ENCODE measurements around the gene MYLIP.
"Not testable (repeated sequence)": the region's sequence is repeated elsewhere in the genome, so short reads cannot be mapped to it uniquely, and the experiment has no call there.

Gene MYLIP

DNA sequence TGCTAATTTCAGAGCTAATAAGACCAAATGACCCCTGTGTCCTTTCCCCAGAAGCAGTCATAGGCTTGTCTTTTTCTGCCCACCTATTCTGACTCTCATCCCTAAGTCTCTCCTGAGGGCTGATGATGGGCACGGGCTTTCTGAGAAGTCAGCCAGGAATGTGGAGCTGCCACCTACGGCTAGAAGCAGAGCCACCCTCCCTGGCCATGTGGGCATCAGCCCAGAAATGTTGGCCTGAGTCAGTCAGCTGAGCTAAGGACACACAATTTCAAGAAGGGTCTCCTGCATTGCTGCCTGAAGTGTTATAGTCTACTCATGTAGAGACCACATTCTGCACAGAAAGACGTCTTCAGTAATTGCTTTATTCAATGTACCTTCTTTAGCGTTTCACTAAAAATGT is 17.1 kb downstream of the MYLIP start:
- no peak for DNase-seq

DNA sequence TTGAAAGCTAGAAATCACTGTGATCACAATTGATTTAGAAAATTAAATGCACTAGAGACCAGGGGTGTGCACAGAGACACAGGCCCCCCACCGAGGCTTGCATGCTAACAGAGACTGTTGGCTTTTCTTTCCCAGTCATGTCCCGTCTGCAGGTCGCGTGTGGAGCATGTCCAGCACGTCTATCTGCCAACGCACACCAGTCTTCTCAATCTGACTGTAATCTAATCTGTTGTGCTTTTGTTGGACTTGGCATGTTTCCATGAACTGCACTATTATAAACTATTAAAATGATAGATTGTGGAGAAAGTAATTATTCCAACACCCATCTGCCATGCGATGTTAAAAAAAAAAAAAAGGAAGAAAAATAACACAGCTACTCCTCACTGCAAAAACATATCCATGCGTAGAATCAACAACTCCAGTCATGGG is 17.7 kb downstream of the MYLIP start:
- no peak for DNase-seq

DNA sequence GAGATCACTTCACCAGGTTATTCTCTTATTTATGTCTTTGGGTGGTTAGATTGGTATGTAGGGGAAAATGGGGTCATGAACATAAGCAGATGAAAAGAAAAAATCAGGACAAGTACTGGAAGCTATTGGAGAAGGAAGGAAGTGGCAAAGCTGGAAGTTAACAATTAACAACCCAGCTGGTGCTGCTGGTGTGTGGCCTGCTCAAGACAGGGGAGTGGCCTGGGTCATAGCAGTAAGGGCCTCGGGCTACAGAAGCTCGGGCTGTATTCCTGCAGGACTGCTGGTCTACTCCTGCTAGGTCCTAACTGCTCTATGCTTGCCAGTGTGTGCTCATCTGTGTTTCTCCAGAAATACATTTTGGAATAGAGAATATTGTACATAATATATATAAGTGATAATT is 19.6 kb downstream of the MYLIP start:
- DNase-seq, result no peak

DNA sequence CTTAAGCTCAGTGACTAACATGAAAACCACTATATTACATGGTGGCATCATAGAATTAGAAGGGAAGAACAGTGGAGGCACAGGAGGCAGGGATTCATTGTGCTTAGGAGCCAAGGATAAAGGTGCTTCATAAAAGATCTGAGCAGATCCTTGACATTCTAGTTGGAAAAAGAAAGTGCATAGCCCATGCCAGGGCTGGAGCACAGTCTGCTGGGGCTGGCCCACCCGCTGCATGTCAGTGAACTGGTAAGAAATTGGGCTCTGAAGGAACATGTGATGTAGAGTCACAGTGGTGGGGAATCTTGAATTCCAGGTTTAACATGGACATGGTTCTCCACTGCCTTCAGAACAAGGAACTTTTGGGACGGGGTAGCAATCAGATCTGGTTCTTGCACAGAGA is 20.4 kb downstream of the MYLIP start:
- no peak for DNase-seq

DNA sequence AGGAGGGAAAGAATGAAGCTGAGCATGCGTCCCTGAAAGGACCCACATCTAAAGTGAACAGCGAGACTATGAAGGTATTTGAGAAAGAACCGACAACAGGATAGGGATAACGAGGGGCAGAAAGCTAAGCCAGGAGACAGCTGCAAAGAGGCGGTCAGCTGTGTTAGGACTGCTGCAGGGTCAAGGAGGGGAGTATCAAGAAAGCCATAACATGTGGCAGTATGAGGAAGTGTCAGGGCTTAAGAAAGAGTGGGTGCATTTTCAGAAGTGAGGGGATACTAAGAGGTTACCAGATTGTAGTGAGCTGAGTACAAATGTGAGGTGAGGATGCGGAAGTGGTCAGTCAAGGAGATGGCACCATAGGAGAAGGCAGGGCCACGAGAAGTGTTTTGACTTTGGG is 21.2 kb downstream of the MYLIP start:
- no peak for DNase-seq

DNA sequence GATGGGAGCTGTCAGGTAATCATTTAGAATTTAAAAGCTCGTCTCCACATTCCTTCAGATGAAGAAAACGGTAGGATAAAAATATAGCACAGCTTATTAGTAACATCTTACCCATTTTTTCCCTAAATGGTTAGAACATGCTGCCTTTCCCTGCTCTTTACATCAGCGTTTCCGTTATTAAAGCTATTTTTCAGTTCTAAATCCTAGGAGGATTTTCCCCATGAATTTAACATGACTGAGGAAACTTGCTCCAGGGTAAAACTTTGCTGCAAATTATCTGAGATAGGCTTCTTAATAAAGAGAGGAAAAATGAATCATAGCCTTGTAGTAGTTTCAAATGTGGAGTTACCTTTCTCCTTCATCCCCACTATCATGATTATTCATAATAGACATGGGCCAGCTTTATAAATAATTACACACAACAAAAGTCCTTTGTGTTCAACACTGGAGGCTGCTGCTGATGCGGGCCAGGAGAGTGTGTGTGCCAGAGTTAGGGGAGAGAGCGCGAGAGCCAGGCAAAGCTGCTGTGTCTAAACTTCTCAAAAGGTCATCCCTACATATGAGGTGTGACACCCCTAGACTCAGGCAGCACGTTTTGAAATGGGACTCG is 24.4 kb downstream of the MYLIP start:
- DNase-seq, result no peak

DNA sequence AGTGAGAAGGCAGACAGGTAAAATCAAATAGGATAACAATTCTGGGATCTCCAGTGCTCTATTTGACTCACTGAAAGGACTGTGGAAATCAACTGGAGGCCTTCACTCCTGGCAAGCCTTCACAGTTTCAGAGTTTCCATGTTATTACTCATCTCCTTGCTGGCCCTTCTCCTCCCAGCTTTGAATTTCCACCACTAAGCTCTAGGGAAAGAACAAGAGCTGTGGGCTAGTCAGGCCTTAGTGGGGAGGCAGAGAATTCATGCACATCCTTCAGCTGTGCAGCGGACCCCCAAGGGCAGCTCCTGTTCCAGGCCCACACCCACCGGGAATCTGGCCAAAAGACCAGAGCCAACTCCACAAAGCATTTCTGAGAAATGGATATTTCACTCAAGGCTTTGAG is 26.0 kb downstream of the MYLIP start:
- no peak for DNase-seq

DNA sequence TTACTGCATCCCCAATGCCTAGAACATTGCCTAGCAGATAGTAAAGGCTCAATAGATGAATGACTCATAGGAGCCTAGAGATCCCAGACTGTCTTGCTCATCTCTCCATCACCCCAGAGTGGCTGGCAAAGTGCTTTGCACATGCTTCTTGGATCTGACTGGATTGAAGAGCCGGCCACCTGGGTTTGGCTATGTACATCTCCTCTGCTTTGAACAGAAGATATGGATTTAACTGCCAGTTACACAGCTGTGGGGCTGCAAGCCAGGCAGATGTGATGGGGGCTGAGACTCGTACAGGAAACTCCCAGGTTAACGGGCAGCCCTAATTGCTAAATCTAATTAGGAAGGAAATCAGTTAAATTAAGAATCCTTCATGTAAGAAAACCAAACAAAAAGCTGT is 28.6 kb downstream of the MYLIP start:
- no peak for DNase-seq

DNA sequence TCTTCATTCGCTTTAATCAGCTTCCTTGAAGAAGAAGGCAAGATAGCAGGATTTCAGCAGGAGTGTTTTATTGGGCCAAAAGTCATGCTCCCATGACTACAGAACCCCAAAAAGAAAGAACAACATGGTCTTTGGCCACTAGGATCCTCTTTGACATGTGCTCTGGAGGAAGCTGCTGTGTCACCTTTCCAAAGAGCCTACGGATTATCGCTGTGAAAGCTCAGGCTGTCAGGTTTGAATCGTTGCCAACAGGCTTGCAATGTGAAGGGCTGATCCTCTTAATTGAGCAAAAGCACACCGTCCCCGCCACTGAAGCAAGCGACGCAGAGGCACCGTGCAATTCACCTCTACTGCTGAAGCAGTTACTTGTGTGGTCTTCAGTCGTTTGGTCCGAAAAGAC is 29.0 kb downstream of the MYLIP start:
- no peak for DNase-seq

DNA sequence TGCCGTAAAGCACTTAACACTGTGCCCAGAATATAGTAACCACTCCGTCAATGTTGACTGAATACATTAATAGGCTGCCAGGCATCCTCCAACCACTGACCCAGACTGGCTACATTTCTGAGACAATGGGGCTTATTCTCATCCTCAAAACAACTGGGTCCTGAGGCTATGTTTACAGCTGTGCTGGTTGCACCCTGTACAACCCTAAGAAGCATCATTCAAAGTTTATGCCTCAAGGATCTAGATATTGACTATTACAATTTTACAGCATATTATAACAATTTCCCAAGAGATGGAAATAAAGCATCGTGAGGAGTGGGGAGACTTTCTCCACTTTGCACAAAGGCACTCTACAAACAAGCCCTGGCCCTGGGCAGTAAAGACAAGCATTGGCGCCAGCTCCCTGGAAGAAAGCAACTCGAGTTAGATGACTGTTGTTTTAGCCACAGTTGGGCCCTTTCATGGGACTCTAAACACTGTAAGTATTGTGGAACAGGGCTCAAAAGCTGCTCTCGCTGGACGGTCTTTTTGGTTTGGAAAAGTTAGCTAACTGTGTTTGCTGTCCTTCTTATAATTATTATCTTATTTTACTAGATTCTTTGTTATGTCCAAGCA is 30.2 kb downstream of the MYLIP start:
- no peak for DNase-seq

DNA sequence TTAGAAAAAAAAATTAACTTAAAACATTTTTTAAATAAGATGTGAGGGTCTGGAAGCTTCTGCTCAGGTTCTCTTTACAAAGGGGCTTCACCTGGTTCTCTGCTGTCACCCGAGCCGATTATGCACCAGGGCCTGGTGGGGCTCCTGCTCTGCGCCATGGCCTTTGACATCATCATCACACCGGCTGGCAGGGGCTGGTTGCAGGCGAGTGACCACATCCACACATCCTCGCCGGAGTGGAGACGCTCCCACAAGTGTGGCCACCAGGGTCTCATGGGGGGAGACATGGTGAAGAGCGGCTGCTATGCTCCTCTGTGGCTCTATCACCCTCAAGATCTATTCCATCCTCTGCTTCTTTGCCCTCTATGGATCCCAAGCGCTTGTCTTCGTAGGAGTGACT is 31.9 kb downstream of the MYLIP start:
- DNase-seq, result no peak

DNA sequence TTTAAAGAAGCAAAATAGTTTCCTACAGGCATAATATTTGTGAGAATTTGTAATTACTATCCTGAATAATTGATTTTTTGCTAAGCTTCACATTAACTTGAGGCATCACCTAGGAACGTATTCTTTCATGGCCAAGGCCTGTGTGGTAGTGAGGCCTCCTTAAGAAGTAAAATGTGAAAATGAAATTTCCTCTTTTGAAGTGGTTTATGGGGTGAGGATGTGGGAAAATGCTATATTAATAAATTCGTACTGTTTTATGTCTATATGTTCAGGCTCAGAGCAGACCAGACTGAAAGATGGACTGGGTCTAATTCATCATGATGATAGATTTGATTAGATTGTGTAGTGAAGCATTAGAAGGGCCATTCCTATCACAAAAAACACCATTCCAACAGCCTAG is 33.1 kb downstream of the MYLIP start:
- no peak for DNase-seq

DNA sequence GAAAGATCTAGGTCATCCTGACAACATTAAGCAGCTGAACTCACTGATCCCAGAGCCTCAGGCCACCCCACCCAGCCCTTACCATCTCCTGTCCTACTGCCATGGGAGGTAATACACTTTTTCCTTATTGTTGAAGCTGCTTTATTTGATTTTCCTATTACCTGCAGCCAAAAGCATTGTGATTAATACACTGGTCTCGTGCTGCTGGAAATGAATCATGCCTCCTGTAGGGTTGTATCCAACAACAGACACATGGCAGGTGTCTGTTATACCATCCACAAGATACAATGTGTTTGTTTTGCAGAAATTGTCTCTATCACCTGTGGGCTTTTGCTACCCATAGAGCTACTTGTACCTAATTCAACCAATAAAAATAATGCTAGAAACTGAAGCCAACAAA is 34.2 kb downstream of the MYLIP start:
- DNase-seq, result no peak

DNA sequence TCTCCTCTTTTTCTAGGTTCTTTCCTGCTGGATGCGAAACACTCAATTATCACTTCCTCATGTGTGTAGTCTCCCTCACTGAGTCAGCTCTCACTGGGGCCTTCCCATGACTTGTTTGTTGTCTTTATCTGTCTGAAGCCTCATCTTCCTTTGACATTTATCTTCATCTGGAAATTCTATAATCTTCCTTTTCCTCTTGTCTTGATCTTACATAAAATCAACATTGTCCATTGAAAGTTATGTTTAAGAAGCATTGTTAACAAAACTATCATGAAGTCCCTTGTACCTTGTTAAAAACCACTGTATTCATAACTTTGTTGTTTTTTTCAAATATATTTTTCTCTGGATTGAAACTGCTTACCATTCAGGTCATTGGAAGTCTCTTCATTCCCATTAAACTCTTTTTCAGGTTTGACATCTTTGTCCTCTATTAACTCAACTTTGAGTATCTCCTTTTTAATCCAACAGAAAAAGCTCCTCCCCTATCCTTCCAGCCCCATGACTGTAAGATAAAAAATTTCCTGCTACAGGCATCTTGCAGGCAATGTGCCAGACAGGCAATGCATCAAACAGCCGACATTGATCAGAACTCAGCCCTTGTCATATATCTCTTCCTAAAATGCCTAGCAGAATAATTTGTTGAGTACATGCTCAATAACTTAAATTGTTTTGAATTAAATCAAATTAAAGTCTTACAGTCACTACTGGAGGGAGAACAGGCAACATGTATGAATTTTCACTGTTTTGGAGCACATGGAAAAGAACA is 34.8 kb downstream of the MYLIP start:
- no peak for DNase-seq

DNA sequence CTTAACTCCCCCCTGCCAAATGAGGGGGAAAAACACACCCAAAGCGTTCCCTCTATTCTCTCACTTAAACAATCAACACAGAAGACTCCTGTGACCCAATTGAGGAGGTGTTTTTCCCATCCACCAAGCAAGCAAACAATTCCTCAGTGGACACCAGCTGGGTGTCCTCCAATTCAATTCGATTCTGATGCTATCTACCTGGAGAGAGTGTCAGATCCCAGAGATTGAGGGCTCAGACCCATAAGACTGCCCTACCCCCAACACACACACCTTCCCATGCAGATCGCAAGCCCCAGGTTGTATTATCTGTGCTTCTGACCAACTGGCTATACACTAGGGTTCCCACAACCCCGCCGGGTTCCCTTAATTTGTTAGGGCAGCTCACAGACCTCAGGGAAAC is 36.8 kb downstream of the MYLIP start:
- no peak for DNase-seq

DNA sequence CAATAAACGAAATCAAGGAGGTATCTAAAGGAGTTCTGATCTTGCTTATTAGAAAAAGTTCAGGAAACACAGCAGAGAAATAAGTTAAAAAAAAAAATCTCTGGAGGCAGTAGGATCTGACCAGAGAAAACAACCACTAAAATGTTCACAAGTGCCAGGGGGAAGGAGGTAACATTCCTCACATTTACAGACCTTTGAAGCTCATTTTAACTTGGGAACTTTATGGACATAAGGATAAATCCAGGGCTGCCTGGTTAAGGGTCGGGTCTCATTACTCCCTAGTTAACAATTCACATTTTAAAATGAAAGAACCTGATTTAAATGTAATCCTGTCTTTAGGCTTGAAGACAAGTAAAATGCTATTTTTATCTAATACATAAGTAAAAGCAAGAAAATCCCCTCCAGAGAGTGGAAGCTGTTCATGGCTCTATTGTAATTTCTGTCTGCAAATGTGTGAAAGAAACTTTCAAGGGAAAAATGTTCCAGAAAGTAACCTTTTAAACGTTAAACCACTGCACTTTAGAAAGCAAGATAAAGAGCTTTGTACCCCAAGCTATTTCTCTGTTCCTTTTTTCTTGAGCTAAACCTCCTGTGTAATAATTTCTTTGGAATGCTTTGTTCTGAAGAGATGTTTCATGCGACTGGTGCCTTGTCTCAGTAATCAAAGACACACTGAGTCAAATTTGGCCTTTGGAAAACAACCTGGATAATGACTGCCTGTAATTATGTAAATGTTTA is 38.2 kb downstream of the MYLIP start:
- no peak for DNase-seq

DNA sequence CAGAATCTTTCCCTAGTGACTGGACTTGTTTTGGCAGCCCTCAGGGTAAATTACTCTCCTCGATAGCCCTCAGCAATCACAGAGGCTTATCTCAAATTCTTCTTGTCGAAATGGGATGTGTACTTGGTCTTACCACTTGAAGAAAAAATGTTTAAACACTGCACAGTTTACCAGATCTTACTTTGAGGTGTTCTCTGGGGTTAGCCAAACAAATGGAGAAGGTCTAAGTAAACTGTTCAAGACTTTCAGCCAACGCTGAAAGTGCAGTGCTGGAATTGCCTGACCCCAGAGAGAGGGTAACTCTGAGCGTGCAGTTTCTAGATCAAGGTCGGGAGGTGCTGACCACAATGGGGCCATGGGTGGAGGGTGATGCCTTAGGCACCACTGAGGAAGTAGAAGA is 39.2 kb downstream of the MYLIP start:
- DNase-seq, result no peak

DNA sequence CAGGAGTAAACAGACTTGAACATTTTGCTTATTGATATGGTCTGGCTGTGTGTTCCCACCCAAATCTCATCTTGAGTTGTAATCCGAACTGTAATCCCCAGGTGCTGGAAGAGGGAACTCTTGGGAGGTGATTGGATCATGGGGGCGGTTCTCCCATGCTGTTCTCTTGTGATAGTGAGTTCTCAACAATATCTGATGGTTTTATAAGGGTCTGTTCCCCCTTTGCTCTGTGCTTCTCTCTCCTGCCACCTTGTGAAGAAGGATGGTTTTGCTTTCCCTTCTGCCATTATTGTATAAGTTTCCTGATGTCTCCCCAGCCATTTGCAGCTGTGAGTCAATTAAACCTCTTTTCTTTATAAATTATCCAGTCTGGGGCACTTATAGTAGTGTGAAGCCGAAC is 40.0 kb downstream of the MYLIP start:
- no peak for DNase-seq

DNA sequence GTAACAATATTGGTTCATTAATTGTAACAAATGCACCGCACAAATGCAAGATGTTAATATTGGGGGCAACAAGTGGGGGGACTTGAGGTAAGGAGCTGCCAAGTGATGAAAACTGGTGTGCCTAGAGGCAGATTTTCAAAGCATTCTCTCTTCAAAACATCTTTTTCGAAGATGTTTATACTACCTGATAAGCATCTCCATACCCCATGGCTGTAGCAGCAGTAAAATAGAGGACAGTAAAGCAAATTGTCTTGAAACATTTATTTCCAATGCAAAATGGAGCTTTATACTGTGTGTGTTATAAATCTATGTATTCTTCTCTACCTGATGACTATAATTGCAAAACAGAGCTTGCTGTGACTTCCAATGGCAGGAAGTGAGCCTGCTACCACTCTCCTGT is 42.5 kb downstream of the MYLIP start:
- DNase-seq, result no peak

DNA sequence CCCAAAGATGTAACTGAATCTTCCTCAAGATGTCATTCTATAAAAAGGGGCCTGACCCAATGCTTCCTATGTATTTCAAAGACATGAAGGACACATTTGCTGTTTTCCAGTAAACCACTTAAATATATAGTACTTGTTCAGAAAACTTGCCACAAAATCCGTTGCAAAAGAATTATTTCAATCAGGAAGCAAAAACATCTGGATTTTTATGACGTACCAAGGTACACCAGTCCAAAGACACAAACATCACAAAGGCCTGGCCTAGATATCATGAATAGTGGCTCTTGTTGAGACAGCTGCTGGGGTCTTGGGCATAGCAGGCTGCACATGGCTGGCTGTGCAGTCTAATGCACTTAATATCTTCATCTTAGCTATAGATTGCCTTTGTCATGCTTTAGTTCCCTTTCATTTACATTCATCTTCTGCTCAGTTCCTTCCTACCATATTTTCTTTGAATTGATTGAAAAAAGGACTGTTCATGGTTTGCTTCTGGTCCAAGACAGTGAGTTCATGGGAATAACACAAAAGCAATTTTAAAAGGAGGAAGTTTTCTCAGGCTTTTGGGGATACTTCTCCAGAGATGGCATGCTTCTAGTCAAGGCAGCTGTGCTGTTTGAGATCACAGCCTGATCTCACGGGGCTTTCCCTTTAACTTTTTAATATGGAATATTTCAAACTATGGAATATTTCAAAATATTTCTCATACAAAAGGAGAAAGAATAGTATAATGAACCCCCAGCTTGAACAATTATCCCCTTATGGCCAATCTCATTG is 44.5 kb downstream of the MYLIP start:
- no peak for DNase-seq

DNA sequence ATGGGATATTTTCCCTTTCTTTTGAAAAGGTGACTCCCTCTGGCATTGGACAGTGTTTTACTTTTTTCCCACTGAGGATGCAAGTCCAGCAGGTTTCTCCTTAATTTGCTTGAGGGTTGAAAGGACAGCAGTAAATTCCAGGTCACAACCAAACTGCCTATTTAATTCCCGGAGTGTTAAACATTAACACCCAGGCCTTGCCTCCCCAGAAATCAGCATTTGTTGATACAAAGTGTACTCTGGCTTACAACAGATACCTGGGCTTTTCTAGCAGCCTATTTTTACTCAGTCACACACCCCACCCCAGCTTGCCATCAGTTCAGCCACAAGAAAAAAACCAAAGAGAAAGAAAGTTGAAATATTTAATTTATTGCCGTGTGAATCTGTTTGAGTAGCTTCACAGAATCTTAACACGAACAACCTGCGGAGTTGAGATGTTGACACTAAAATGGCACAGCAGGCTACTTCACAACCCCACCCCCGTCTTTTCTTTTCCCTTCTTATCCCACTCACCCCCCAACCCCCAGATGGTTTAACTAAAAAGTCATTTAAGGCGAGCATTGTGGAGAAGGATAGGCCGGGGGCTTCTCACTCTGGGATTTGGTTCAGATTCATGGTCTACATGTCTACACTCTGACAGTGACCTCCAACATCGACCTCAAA is 45.7 kb downstream of the MYLIP start:
- no peak for DNase-seq

DNA sequence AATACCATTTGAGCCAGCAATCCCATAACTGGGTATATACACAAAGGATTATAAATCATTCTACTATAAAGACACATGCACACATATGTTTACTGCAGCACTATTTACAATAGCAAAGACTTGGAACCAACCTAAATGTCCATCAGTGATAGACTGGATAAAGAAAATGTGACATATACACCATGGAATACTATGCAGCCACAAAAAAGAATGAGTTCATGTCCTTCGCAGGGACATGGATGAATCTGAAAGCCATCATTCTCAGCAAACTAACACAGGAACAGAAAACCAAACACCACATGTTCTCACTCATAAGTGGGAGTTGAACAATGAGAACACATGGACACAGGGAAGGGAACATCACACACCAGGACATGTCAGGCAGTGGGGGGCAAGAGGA is 47.7 kb downstream of the MYLIP start:
- not testable (repeated sequence) for DNase-seq

DNA sequence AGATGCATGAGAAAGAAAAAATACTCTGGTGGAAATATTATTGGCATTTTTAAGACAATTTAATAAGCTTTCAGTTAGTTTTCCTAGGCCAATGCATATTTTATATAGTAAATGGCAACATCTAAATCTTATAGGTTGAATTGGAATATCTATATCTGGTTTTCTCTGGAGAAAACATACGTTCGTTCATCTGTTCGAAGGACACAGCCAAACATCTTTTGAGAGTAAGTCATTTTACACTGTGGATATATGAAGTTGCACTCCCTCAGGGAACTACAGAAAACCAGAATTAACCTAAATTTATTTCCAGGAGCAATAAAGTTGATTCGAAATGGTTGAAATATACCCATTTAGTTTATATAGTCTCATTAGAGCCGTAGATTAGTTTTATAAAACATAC is 49.0 kb downstream of the MYLIP start:
- DNase-seq, result no peak

Measured in activated naive CD4-positive, alpha-beta T cell treated with anti-CD3 and anti-CD28 coated beads, Interleukin-2, amount 50 U/mL, for 16 hours (primary cell).